HG02642 (cell line): ENCODE measurements around the gene RHOA.
"Not testable (repeated sequence)": the region's sequence is repeated elsewhere in the genome, so short reads cannot be mapped to it uniquely, and the experiment has no call there.

ENCODE experiments used
- ATAC-seq: cut with Tn5 transposase; IDR thresholded peaks from one replicate; pipeline ENCODE4 v1.9.1; 2021; ENCODE audit warnings: mild to moderate bottlenecking; ENCODE audit not compliant: unreplicated experiment, poor library complexity

Gene RHOA

GRCh38 chr3:49333916-49334633, 77.7 kb downstream of the RHOA start:
- no peak for ATAC-seq

GRCh38 chr3:49333091-49333490, 78.7 kb downstream of the RHOA start:
- no peak for ATAC-seq

- no peak for ATAC-seq
These were observed 82.6 kb downstream of the RHOA start for GRCh38 chr3:49329186-49329585.

- not testable (repeated sequence) for ATAC-seq
These were observed 83.4 kb downstream of the RHOA start for GRCh38 chr3:49328350-49328749.

GRCh38 chr3:49327485-49327884, 84.3 kb downstream of the RHOA start:
- no peak for ATAC-seq

- no peak for ATAC-seq
These were observed 87.0 kb downstream of the RHOA start for GRCh38 chr3:49324768-49325167.

- ATAC-seq = no peak
These were observed 94.9 kb downstream of the RHOA start for GRCh38 chr3:49316696-49317457.

GRCh38 chr3:49313896-49314688, 97.7 kb downstream of the RHOA start:
- ATAC-seq = no peak

- ATAC-seq = no peak
These were observed 100.5 kb downstream of the RHOA start for GRCh38 chr3:49311283-49311682.

GRCh38 chr3:49310677-49311076, 101.1 kb downstream of the RHOA start:
- ATAC-seq = no peak
